H9 (cell line): ENCODE results near the gene GPS1. TPM values are rescaled to one million over a fixed set of nuclear protein-coding genes. Genes with fewer than 3 reads are reported as not detected.
A peak's percentile ranks its signal among the peaks of the same experiment; 100 is the strongest.

Source experiments
- DNase-seq: peaks from one replicate; pipeline ENCODE4 v3.0.0-alpha.2; 2017
- H2AFZ ChIP-seq: one replicate; pipeline ENCODE4 v1.6.1; 2013; ENCODE audit warnings: mild to moderate bottlenecking, low read length, control low read depth, moderate library complexity
- H2AK5ac ChIP-seq: 2 replicates; pipeline ENCODE4 v1.6.1; 2013; ENCODE audit warnings: low read length, control low read depth, mixed read lengths; ENCODE audit not compliant: insufficient read length
- H2BK120ac ChIP-seq: one replicate; pipeline ENCODE4 v1.6.1; 2013; ENCODE audit warnings: low read depth, mild to moderate bottlenecking, low read length, control low read depth, inconsistent platforms; ENCODE audit not compliant: poor library complexity, severe bottlenecking
- H2BK12ac ChIP-seq: 2 replicates; pipeline ENCODE4 v1.6.1; 2013; ENCODE audit warnings: low read length, control low read depth, mixed read lengths, low read depth; ENCODE audit not compliant: insufficient read length
- H2BK15ac ChIP-seq: 2 replicates; pipeline ENCODE4 v1.6.1; 2013; ENCODE audit warnings: low read depth, low read length, control low read depth
- H2BK20ac ChIP-seq: one replicate; pipeline ENCODE4 v1.6.1; 2013; ENCODE audit warnings: low read depth, mild to moderate bottlenecking, low read length, control low read depth, inconsistent platforms; ENCODE audit not compliant: poor library complexity, severe bottlenecking
- H2BK5ac ChIP-seq: 2 replicates; pipeline ENCODE4 v1.6.1; 2013; ENCODE audit warnings: low read length, control low read depth, mixed read lengths; ENCODE audit not compliant: insufficient read length
- H3K14ac ChIP-seq: 2 replicates; pipeline ENCODE4 v1.6.1; 2013; ENCODE audit warnings: low read length, control low read depth; ENCODE audit not compliant: insufficient read depth
- H3K18ac ChIP-seq: 2 replicates; pipeline ENCODE4 v1.6.1; 2013; ENCODE audit warnings: low read depth, mild to moderate bottlenecking, mixed read lengths, low read length, control low read depth; ENCODE audit not compliant: insufficient read length
- H3K23ac ChIP-seq: 2 replicates; pipeline ENCODE4 v1.6.1; 2013; ENCODE audit warnings: low read length, control low read depth, mixed read lengths, low read depth; ENCODE audit not compliant: insufficient read length
- H3K23me2 ChIP-seq: 2 replicates; pipeline ENCODE4 v1.6.1; 2013; ENCODE audit warnings: low read depth, mild to moderate bottlenecking, mixed read lengths, low read length, control low read depth; ENCODE audit not compliant: insufficient read length, poor library complexity, severe bottlenecking
- H3K27ac ChIP-seq: 2 replicates; pipeline ENCODE4 v1.5.1; 2013; ENCODE audit warnings: low read length, control low read depth, mixed read lengths, low read depth; ENCODE audit not compliant: insufficient read length
- H3K27me3 ChIP-seq: 2 replicates; pipeline ENCODE4 v1.6.1; 2013; ENCODE audit warnings: low read length, control low read depth, inconsistent platforms; ENCODE audit not compliant: insufficient read depth
- H3K4ac ChIP-seq: 2 replicates; pipeline ENCODE4 v1.6.1; 2013; ENCODE audit warnings: low read depth, mild to moderate bottlenecking, control low read depth, inconsistent platforms, low read length, moderate library complexity
- H3K4me1 ChIP-seq: 2 replicates; pipeline ENCODE4 v1.6.1; 2013; ENCODE audit warnings: low read length, control low read depth, inconsistent platforms; ENCODE audit not compliant: insufficient read depth
- H3K4me2 ChIP-seq: 2 replicates; pipeline ENCODE4 v1.6.1; 2013; ENCODE audit warnings: low read length, control low read depth, mixed read lengths; ENCODE audit not compliant: insufficient read length, insufficient read depth
- H3K56ac ChIP-seq: 2 replicates; pipeline ENCODE4 v1.6.1; 2013; ENCODE audit warnings: low read depth, mild to moderate bottlenecking, mixed read lengths, low read length, control low read depth; ENCODE audit not compliant: insufficient read length
- H3K79me1 ChIP-seq: 2 replicates; pipeline ENCODE4 v1.6.1; 2013; ENCODE audit warnings: low read depth, mild to moderate bottlenecking, moderate library complexity, low read length, control low read depth, inconsistent platforms; ENCODE audit not compliant: insufficient read depth, poor library complexity, severe bottlenecking
- H3K79me2 ChIP-seq: 2 replicates; pipeline ENCODE4 v1.6.1; 2013; ENCODE audit warnings: low read length, control low read depth, inconsistent platforms; ENCODE audit not compliant: insufficient read depth
- H3K9ac ChIP-seq: 2 replicates; pipeline ENCODE4 v1.6.1; 2013; ENCODE audit warnings: low read length, control low read depth, mixed read lengths; ENCODE audit not compliant: insufficient read length; ENCODE audit errors: extremely low read depth
- H3K9me3 ChIP-seq: one replicate; pipeline ENCODE4 v1.6.1; 2013; ENCODE audit warnings: low read depth, low read length, inconsistent platforms; ENCODE audit not compliant: control insufficient read depth
- H3T11ph ChIP-seq: one replicate; pipeline ENCODE4 v1.6.1; 2013; ENCODE audit warnings: mild to moderate bottlenecking, low read length, control low read depth, inconsistent platforms
- H4K20me1 ChIP-seq: one replicate; pipeline ENCODE4 v1.6.1; 2013; ENCODE audit not compliant: control insufficient read depth, insufficient read length, insufficient read depth
- H4K5ac ChIP-seq: 2 replicates; pipeline ENCODE4 v1.6.1; 2013; ENCODE audit warnings: low read depth, mild to moderate bottlenecking, mixed read lengths, low read length, control low read depth; ENCODE audit not compliant: insufficient read length
- H4K8ac ChIP-seq: replicated peaks from 2 replicates; pipeline ENCODE4 v1.6.1; 2013; ENCODE audit warnings: low read length, control low read depth, mixed read lengths, low read depth; ENCODE audit not compliant: insufficient read length
- H4K91ac ChIP-seq: 2 replicates; pipeline ENCODE4 v1.6.1; 2013; ENCODE audit warnings: low read depth, mild to moderate bottlenecking, moderate library complexity, mixed read lengths, low read length, control low read depth; ENCODE audit not compliant: insufficient read length
- H3K27ac Mint-ChIP-seq, 3 experiments: 2 replicates in 2 of 3; 3 replicates in 1 of 3; pipeline ENCODE4 v1.8.0; 2020 to 2021; ENCODE audit warnings: mixed read lengths in 3 of 3, mild to moderate bottlenecking in 1 of 3, moderate library complexity in 1 of 3
- H3K27me3 Mint-ChIP-seq: 2 replicates; pipeline ENCODE4 v1.8.0; 2021; ENCODE audit warnings: low read depth, mild to moderate bottlenecking, moderate library complexity, mixed read lengths
- H3K36me3 Mint-ChIP-seq, 3 experiments: 2 replicates in 2 of 3; 3 replicates in 1 of 3; pipeline ENCODE4 v1.8.0; 2020 to 2021; ENCODE audit warnings: low read depth in 3 of 3, mixed read lengths in 3 of 3; ENCODE audit not compliant: insufficient read depth in 1 of 3
- H3K4me1 Mint-ChIP-seq, 2 experiments: 2 replicates each; pipeline ENCODE4 v1.8.0; 2020; ENCODE audit warnings: mixed read lengths in 2 of 2
- H3K4me3 Mint-ChIP-seq, 2 experiments: 2 replicates in 1 of 2; 3 replicates in 1 of 2; pipeline ENCODE4 v1.8.0; 2020 to 2021; ENCODE audit warnings: mild to moderate bottlenecking in 2 of 2, mixed read lengths in 2 of 2, moderate library complexity in 1 of 2
- H3K9me3 Mint-ChIP-seq, 2 experiments: 2 replicates in 1 of 2; 3 replicates in 1 of 2; pipeline ENCODE4 v1.8.0; 2020; ENCODE audit warnings: mild to moderate bottlenecking in 2 of 2, mixed read lengths in 2 of 2, moderate library complexity in 1 of 2
- CTCF ChIP-seq: fragments of 200-600 bp; sonication (generic); conservative IDR thresholded peaks from 3 replicates; pipeline ENCODE4 v1.8.0; 2021; ENCODE audit warnings: antibody characterized with exemption, mild to moderate bottlenecking
- whole genome bisulfite sequencing: extraction: QIAGEN DNeasy Blood & Tissue Kit; methylation state at CpG from one replicate; pipeline ENCODE4 v1.1.7; 2013; ENCODE audit warnings: missing lambda C conversion rate, low lambda C conversion rate, mixed read lengths; ENCODE audit not compliant: insufficient read length; ENCODE audit errors: extremely low coverage; 5-methylcytosine and 5-hydroxymethylcytosine counted together
- total RNA-seq: library from RNA; stranded (reverse); gene quantifications from 2 replicates; pipeline ENCODE4 v1.2.1, GENCODE V29; 2021

GPS1 gene
- total RNA-seq, 1 experiment from 2014 or later: 164 TPM

DNA sequence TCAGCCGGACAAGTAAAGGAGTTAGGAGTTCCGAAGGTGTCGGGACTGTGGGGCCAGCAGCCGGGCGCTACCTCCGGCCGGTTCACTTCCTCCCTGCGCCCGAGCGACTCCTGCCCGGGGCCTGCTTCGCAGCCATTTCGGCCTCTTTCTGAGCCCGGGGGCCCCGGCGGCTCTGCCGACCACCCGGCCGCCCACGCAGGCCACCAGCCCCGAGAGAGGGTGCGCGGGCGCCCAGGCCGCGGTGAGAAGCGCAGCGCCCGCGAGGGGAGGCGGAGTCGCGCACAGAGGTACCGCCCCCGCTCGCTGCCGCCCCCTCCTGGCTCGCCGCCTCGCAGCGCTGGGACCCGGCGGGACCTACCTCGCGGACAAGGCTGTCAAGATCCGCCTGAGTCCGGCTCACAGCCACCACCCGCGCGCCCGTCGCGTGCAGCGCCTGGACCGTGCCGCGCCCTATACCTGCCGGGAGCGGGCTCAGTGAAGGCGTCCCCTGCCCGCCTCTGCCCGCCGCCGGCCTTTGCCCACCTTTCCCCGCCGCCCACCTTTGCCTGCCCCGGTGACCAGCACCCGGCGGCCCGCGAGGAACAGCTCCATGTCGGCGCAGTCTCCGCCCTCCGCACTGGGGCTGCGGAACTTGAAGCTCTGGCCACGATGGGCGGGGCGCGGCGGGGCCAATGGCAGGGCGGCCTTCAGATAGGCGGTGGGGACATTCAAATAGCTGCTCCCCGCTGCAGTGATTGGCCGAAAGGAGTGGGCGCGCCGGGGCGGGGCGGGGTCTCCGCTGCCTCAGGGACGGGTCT, 14.4 kb upstream of the GPS1 start, which contains the start of gene DCXR:
Gene DCXR, minus strand, starts transcription at position 606 of the 797 bp plus-strand sequence. Its CDS starts 15 bp downstream, at position 591.
- H3K27me3 Mint-ChIP-seq: peaks cover 14% of the 10 kb centered on the region
- TF ChIP-seq CTCF: peak; percentile 89
- Histone ChIP-seq H3K79me2 (no peaks in the 10 kb centered on the region), H3K9ac (no peak within 1 kb of the TSS), H3K27ac (no peak within 1 kb of the TSS), H2AK5ac (no peak within 1 kb of the TSS), H3K27me3 (no peaks in the 10 kb centered on the region; the same call in 1 of the 2 replicates), H2AFZ (no peak within 1 kb of the TSS), H4K5ac (no peak within 1 kb of the TSS), H3K23ac (no peak within 1 kb of the TSS), H3T11ph (no peak within 1 kb of the TSS), H4K20me1 (no peaks in the 10 kb centered on the region), H3K4me2 (peak within 1 kb of the TSS; percentile 37), H3K79me1 (no peaks in the 10 kb centered on the region), H3K9me3 (no peaks in the 10 kb centered on the region), H2BK5ac (no peak within 1 kb of the TSS), H2BK20ac (no peak within 1 kb of the TSS), H2BK120ac (no peak within 1 kb of the TSS), H2BK15ac (no peak within 1 kb of the TSS), H3K23me2 (peaks cover 4% of the 10 kb centered on the region), H3K56ac (no peak within 1 kb of the TSS), H2BK12ac (no peak within 1 kb of the TSS), H4K91ac (no peak within 1 kb of the TSS), H3K18ac (peak within 1 kb of the TSS; percentile 48), H3K14ac (no peak within 1 kb of the TSS), H4K8ac (no peak within 1 kb of the TSS), H3K4ac (no peak within 1 kb of the TSS), H3K4me1 (no peaks in the 10 kb centered on the region)
- peak within 1 kb of the TSS; percentile 74 to 83 for H3K4me3 Mint-ChIP-seq
- H3K27ac Mint-ChIP-seq: peak within 1 kb of the TSS in 2 of 3 experiments; percentile 86 to 91; a peak in 3 of 7 replicates
- DNase-seq: peak; percentile 100
- WGBS: no CpG with 5 or more reads among the region's 92 CpGs
- peaks cover 17 to 33% of the 10 kb centered on the region in 2 experiments for H3K4me1 Mint-ChIP-seq
- H3K36me3 Mint-ChIP-seq: peaks cover 8 to 16% (median 12%) of the 10 kb centered on the region in 3 experiments; a peak in 6 of 7 replicates
- H3K9me3 Mint-ChIP-seq: no peaks in the 10 kb centered on the region; a peak in 2 of 5 replicates
